Suprapubic skin (tissue), 3 donors: ENCODE data around the gene ACVR1B.
A peak's percentile ranks its signal among the peaks of the same experiment; 100 is the strongest.

Experiments used
- POLR2AphosphoS5 ChIP-seq, 3 donors: sonication (generic); formaldehyde crosslinking; IDR thresholded peaks; one replicate each; pipeline ENCODE4 v1.6.1; 2017; ENCODE audit warnings: antibody characterized with exemption in 3 of 3
- TF ChIP-seq, protein P1 (sequence below), 2 donors: fragments of 200-600 bp in 1 of 2; fragments of 450-650 bp in 1 of 2; sonication (generic) in 1 of 2; IDR thresholded peaks; one replicate each; pipeline ENCODE4 v1.5.1; 2016 to 2019; ENCODE audit warnings: antibody characterized with exemption in 2 of 2, mild to moderate bottlenecking in 1 of 2, moderate library complexity in 1 of 2

DNA sequence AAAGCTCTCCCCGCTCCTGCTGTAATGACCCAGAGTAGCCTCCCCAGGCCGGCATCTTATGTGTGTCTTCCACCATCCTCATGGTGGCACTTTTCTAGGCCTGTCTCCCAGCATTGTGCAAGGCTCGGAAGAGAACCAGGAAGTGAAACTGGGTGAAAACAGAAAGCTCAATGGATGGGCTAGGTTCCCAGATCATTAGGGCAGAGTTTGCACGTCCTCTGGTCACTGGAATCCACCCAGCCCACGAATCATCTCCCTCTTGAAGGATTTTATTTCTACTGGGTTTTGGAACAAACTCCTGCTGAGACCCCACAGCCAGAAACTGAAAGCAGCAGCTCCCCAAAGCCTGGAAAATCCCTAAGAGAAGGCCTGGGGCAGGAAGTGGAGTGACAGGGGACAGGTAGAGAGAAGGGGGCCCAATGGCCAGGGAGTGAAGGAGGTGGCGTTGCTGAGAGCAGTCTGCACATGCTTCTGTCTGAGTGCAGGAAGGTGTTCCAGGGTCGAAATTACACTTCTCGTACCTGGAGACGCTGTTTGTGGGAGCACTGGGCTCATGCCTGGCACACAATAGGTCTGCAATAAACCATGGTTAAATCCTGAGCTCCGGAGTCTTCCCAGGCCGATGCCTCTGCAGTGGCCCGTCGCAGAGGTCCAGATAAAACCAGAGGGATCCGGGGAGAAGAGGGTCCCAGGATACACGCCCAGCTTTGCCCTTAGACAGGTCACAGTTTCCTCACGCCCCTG, 28.6 kb upstream of the ACVR1B start:
- TF ChIP-seq, protein P1, sequence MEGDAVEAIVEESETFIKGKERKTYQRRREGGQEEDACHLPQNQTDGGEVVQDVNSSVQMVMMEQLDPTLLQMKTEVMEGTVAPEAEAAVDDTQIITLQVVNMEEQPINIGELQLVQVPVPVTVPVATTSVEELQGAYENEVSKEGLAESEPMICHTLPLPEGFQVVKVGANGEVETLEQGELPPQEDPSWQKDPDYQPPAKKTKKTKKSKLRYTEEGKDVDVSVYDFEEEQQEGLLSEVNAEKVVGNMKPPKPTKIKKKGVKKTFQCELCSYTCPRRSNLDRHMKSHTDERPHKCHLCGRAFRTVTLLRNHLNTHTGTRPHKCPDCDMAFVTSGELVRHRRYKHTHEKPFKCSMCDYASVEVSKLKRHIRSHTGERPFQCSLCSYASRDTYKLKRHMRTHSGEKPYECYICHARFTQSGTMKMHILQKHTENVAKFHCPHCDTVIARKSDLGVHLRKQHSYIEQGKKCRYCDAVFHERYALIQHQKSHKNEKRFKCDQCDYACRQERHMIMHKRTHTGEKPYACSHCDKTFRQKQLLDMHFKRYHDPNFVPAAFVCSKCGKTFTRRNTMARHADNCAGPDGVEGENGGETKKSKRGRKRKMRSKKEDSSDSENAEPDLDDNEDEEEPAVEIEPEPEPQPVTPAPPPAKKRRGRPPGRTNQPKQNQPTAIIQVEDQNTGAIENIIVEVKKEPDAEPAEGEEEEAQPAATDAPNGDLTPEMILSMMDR (IDR thresholded peaks at IDR 0.05) = no peak
- TF ChIP-seq POLR2AphosphoS5 (IDR thresholded peaks at IDR 0.05) = peak in 2 of 3 donors; percentile 68 to 72
